Measurements from ENCODE around the gene HPS6.

DNA sequence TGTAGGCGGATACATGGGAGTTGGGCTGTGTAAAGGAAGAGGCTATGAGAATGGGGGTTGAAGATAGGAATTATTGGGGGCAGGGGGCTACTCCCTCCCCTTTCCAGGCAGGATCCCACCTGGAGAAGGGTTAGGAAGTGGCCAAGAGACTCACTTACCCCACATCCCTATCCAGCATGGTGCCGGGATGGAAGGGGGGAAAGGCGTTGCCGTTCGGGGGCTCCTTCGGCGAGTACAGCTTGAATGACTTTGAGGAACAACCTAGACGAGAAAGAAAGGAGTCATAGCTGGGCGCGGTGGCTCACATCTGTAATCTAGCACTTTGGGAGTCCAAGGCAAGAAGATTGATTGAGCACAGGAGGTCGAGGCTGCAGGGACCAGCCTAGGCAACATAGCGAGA lies 46.1 kb downstream of the HPS6 start:
- TF ChIP-seq, protein P1, sequence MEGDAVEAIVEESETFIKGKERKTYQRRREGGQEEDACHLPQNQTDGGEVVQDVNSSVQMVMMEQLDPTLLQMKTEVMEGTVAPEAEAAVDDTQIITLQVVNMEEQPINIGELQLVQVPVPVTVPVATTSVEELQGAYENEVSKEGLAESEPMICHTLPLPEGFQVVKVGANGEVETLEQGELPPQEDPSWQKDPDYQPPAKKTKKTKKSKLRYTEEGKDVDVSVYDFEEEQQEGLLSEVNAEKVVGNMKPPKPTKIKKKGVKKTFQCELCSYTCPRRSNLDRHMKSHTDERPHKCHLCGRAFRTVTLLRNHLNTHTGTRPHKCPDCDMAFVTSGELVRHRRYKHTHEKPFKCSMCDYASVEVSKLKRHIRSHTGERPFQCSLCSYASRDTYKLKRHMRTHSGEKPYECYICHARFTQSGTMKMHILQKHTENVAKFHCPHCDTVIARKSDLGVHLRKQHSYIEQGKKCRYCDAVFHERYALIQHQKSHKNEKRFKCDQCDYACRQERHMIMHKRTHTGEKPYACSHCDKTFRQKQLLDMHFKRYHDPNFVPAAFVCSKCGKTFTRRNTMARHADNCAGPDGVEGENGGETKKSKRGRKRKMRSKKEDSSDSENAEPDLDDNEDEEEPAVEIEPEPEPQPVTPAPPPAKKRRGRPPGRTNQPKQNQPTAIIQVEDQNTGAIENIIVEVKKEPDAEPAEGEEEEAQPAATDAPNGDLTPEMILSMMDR (IDR thresholded peaks at IDR 0.05; ENCODE audit: low read depth, low read length, poor library complexity, severe bottlenecking) = no peak
- no peak for TF ChIP-seq EZH2phosphoT487 (IDR thresholded peaks at IDR 0.05; ENCODE audit: borderline replicate concordance, low read length)
